Lung (tissue), 12 donors: ENCODE measurements around the gene GLCE. TPM values are rescaled to one million over a fixed set of nuclear protein-coding genes. Genes with fewer than 3 reads are reported as not detected.
A peak's percentile ranks its signal among the peaks of the same experiment; 100 is the strongest.

Experiments used
- ATAC-seq: fragments of 200-7000 bp; cut with Tn5 transposase; one replicate; pipeline ENCODE4 v1.9.1; 2020; ENCODE audit warnings: moderate number of reproducible peaks; ENCODE audit not compliant: insufficient read depth, low FRiP score
- DNase-seq, 3 donors: peaks; one replicate each; pipeline ENCODE4 v3.0.0-alpha.2; 2013 to 2017
- H3K27ac ChIP-seq, 2 donors: one replicate each; pipeline ENCODE4 v1.5.1; 2013; ENCODE audit warnings: mild to moderate bottlenecking in 2 of 2, moderate library complexity in 2 of 2, control low read depth in 1 of 2, inconsistent platforms in 1 of 2, low read depth in 1 of 2, low read length in 1 of 2
- H3K27me3 ChIP-seq, 3 donors: one replicate each; pipeline ENCODE4 v1.5.1; 2013; ENCODE audit warnings: low read length in 2 of 3; ENCODE audit not compliant: control insufficient read depth in 3 of 3, insufficient read depth in 3 of 3
- H3K36me3 ChIP-seq, 4 donors: one replicate each; pipeline ENCODE4 v1.5.1; 2013; ENCODE audit warnings: low read length in 4 of 4, mild to moderate bottlenecking in 1 of 4, moderate library complexity in 1 of 4; ENCODE audit not compliant: control insufficient read depth in 4 of 4, insufficient read depth in 4 of 4
- H3K4me1 ChIP-seq, 5 donors: one replicate each; pipeline ENCODE4 v1.5.1; 2013; ENCODE audit warnings: low read length in 5 of 5, mild to moderate bottlenecking in 2 of 5, moderate library complexity in 1 of 5; ENCODE audit not compliant: control insufficient read depth in 5 of 5, insufficient read depth in 5 of 5
- H3K4me3 ChIP-seq: one replicate; pipeline ENCODE4 v1.5.1; 2013; ENCODE audit warnings: mild to moderate bottlenecking, control low read depth, moderate library complexity
- H3K9ac ChIP-seq, 2 donors: one replicate each; pipeline ENCODE4 v1.5.1; 2013; ENCODE audit warnings: low read length in 2 of 2, control low read depth in 1 of 2; ENCODE audit not compliant: insufficient read depth in 1 of 2
- H3K9me3 ChIP-seq, 4 donors: one replicate each; pipeline ENCODE4 v1.5.1; 2013; ENCODE audit warnings: low read length in 3 of 4, mild to moderate bottlenecking in 1 of 4, moderate library complexity in 1 of 4; ENCODE audit not compliant: control insufficient read depth in 4 of 4, insufficient read depth in 3 of 4
- CTCF ChIP-seq: IDR thresholded peaks from 2 replicates; pipeline ENCODE4 v1.5.1; 2012; ENCODE audit warnings: mild to moderate bottlenecking; ENCODE audit errors: control extremely low read depth, extremely low read depth
- WGBS, 2 donors: extraction: QIAGEN DNeasy Blood & Tissue Kit; methylation state at CpG; one replicate each; pipeline ENCODE4 v1.1.7; 2013; 5-methylcytosine and 5-hydroxymethylcytosine counted together
- polyA plus RNA-seq, 2 donors: library from polyadenylated mRNA; stranded (reverse); fragments of 200-250 nt; gene quantifications; one replicate each; pipeline ENCODE4 v1.2.1, GENCODE V29; 2013
- total RNA-seq, 2 donors: library from RNA; depleted of rRNA in 1 of 2; stranded (reverse); fragments of >200 nt in 1 of 2; gene quantifications; one replicate each; pipeline ENCODE4 v1.2.1, GENCODE V29; 2014 to 2021
- donor health status: control.
- donor health status: control.
- donor health status: Bipolar disorder and iron deficiency.
- donor health status: healthy.
- donor health status: DM: yes; HTN: yes; CAD: no.

Gene GLCE
- total and polyA plus RNA-seq, 4 donors, result 13.5 to 76.7 (median 17.9) TPM

GRCh38 chr15:69170597-69170996, 10.2 kb downstream of the GLCE start:
- Histone ChIP-seq H3K27me3 (no peaks in the 10 kb centered on the region), H3K4me3 (no peak overlapping the region), H3K9ac (no peak overlapping the region), H3K9me3 (no peaks in the 10 kb centered on the region), H3K36me3 (no peaks in the 10 kb centered on the region), H3K27ac (no peak overlapping the region), H3K4me1 (peaks cover 0 to 8% (median 0%) of the 10 kb centered on the region in 5 donors)
- DNase-seq, result peak in 2 of 3 donors; percentile 42 to 47
- no peak for ATAC-seq
- no peak for TF ChIP-seq CTCF
- WGBS, 2 donors, result 54 to 64% methylated on average over 3 of the region's 3 CpGs

GRCh38 chr15:69172847-69173246, 12.4 kb downstream of the GLCE start:
- Histone ChIP-seq H3K27me3 (no peaks in the 10 kb centered on the region), H3K36me3 (no peaks in the 10 kb centered on the region), H3K9me3 (no peaks in the 10 kb centered on the region), H3K9ac (no peak overlapping the region), H3K4me3 (no peak overlapping the region), H3K27ac (no peak overlapping the region), H3K4me1 (no peaks in the 10 kb centered on the region)
- DNase-seq (no peak), ATAC-seq (no peak)
- 74 to 91% methylated on average over 2 of the region's 2 CpGs for WGBS, 2 donors
- TF ChIP-seq CTCF, result no peak

- Histone ChIP-seq H3K27me3 (no peaks in the 10 kb centered on the region), H3K4me1 (peaks cover 0 to 2% (median 0%) of the 10 kb centered on the region in 5 donors), H3K36me3 (no peaks in the 10 kb centered on the region), H3K4me3 (no peak overlapping the region), H3K9me3 (no peaks in the 10 kb centered on the region), H3K27ac (no peak overlapping the region), H3K9ac (no peak overlapping the region)
- no peak for TF ChIP-seq CTCF
- DNase-seq (no peak), ATAC-seq (no peak)
These were observed 15.1 kb downstream of the GLCE start for GRCh38 chr15:69175536-69175935.

- H3K9me3 ChIP-seq, result no peaks in the 10 kb centered on the region
- no peaks in the 10 kb centered on the region for H3K27me3 ChIP-seq
- H3K9ac ChIP-seq, result no peak overlapping the region
- no peak for DNase-seq
- no peak for TF ChIP-seq CTCF
- peaks cover 0 to 8% (median 0%) of the 10 kb centered on the region in 5 donors for H3K4me1 ChIP-seq
- H3K27ac ChIP-seq, result no peak overlapping the region
- no peaks in the 10 kb centered on the region for H3K36me3 ChIP-seq
- ATAC-seq, result no peak
- no peak overlapping the region for H3K4me3 ChIP-seq
These were observed 21.0 kb downstream of the GLCE start for GRCh38 chr15:69181424-69181823.
